K562 (cell line): Measurements from ENCODE around the gene ELOVL1. TPM values are rescaled to one million over a fixed set of nuclear protein-coding genes. Genes with fewer than 3 reads are reported as not detected.

ENCODE experiments used
- ATAC-seq: fragments of 200-7000 bp; cut with Tn5 transposase; 3 replicates; pipeline ENCODE4 v1.9.1; 2020; ENCODE audit warnings: moderate library complexity
- BruUV-seq: library from RNA; stranded (reverse); fragments of 400-500 nt; replicated peaks from 2 replicates; lab custom pipeline; 2021; lab: Mats Ljungman, UMichigan
- CTCF ChIA-PET: fragments of 300-600 bp; formaldehyde crosslinking; extraction: SDS; loops from one replicate; lab custom pipeline; 2021; ENCODE audit warnings: low intra/inter-chr PET ratio; lab: Yijun Ruan, JAX
- POLR2A ChIA-PET: fragments of 300-600, 350-650 bp; sonication (Branson Sonifier 250); formaldehyde crosslinking; extraction: SDS; loops from one replicate; lab custom pipeline; 2021; ENCODE audit warnings: antibody characterized with exemption, inconsistent platforms; lab: Yijun Ruan, JAX
- DNase-seq, 4 experiments: peaks; one replicate each; pipeline versions ENCODE4 v3.0.0 to v3.0.0-alpha.2; 2011 to 2018; ENCODE audit warnings: low spot score in 3 of 4, mixed read lengths in 3 of 4; ENCODE audit errors: extremely low read depth in 1 of 4
- FAIRE-seq: peaks from 2 replicates; lab custom pipeline; 2011; peaks lifted over from hg19 to GRCh38; lab: Jason Lieb, UNC
- H2AFZ ChIP-seq: 2 replicates; pipeline ENCODE4 v1.6.0; 2011; ENCODE audit warnings: low read depth, low read length, control low read depth, inconsistent platforms
- H3K27ac ChIP-seq: fragments of 200-600 bp; 3 replicates; pipeline ENCODE4 v1.8.0; 2011; ENCODE audit warnings: low read depth, mild to moderate bottlenecking, control low read depth, inconsistent platforms, low read length, moderate library complexity, mixed read lengths; ENCODE audit errors: extremely low read depth
- H3K27me3 ChIP-seq, 2 experiments: fragments of 300-600 bp in 1 of 2; 2 replicates in 1 of 2; 3 replicates in 1 of 2; pipeline versions ENCODE4 v1.6.0 to v1.8.0; 2011; ENCODE audit warnings: inconsistent platforms in 2 of 2, low read length in 2 of 2, mild to moderate bottlenecking in 1 of 2, mixed read lengths in 1 of 2, moderate library complexity in 1 of 2; ENCODE audit not compliant: control insufficient read depth in 2 of 2, insufficient read depth in 2 of 2
- H3K36me3 ChIP-seq: fragments of 300-600 bp; 3 replicates; pipeline ENCODE4 v1.8.0; 2011; ENCODE audit warnings: mild to moderate bottlenecking, low read length, inconsistent platforms; ENCODE audit not compliant: control insufficient read depth, insufficient read depth
- H3K4me1 ChIP-seq, 2 experiments: fragments of 200-600 bp in 1 of 2; replicated peaks in 1 of 2; 2 replicates in 1 of 2; 3 replicates in 1 of 2; pipeline versions ENCODE4 v1.5.1 to v1.8.0; 2011; ENCODE audit warnings: inconsistent platforms in 2 of 2, low read length in 2 of 2, mild to moderate bottlenecking in 1 of 2, mixed read lengths in 1 of 2, moderate library complexity in 1 of 2; ENCODE audit not compliant: control insufficient read depth in 2 of 2, insufficient read depth in 2 of 2
- H3K4me2 ChIP-seq: 2 replicates; pipeline ENCODE4 v1.6.1; 2011; ENCODE audit warnings: low read length, control low read depth, inconsistent platforms, mixed read lengths; ENCODE audit not compliant: insufficient read depth
- H3K4me3 ChIP-seq: fragments of 200-600 bp; sonication (generic), shearing (Covaris generic); 2 replicates; pipeline ENCODE4 v1.5.1; 2016; ENCODE audit warnings: control low read depth, inconsistent platforms
- H3K79me2 ChIP-seq: fragments of 200-600 bp; 3 replicates; pipeline ENCODE4 v1.8.0; 2011; ENCODE audit warnings: low read length, inconsistent platforms; ENCODE audit not compliant: control insufficient read depth, insufficient read depth
- H3K9ac ChIP-seq, 2 experiments: 2 replicates each; pipeline versions ENCODE4 v1.6.0 to v1.6.1; 2011; ENCODE audit warnings: low read depth in 2 of 2, low read length in 2 of 2, control low read depth in 1 of 2, inconsistent platforms in 1 of 2, mild to moderate bottlenecking in 1 of 2, mixed read lengths in 1 of 2; ENCODE audit not compliant: insufficient read depth in 1 of 2
- H3K9me1 ChIP-seq: one replicate; pipeline ENCODE4 v1.6.0; 2011; ENCODE audit warnings: inconsistent platforms, mild to moderate bottlenecking, low read length, moderate library complexity; ENCODE audit not compliant: control insufficient read depth, insufficient read depth
- H3K9me3 ChIP-seq: replicated peaks from 2 replicates; pipeline ENCODE4 v1.5.1; 2011; ENCODE audit warnings: low read depth, low read length, inconsistent platforms; ENCODE audit not compliant: control insufficient read depth, insufficient read depth
- H4K20me1 ChIP-seq: replicated peaks from 2 replicates; pipeline ENCODE4 v1.6.1; 2011; ENCODE audit warnings: low read length, inconsistent platforms, mixed read lengths; ENCODE audit not compliant: control insufficient read depth, insufficient read depth
- ATF7 ChIP-seq: fragments of 450-650 bp; IDR thresholded peaks from 2 replicates; pipeline ENCODE4 v1.7.1; 2014; ENCODE audit warnings: mild to moderate bottlenecking, moderate library complexity
- ELF1 ChIP-seq: fragments of 200-800 bp; sonication (Bioruptor generic); IDR thresholded peaks from 2 replicates; pipeline ENCODE4 v1.6.1; 2016; ENCODE audit warnings: missing genetic modification characterization, missing compliant biosample characterization
- FOXJ2 ChIP-seq: fragments of 200-800 bp; sonication (Bioruptor generic); IDR thresholded peaks from 2 replicates; pipeline ENCODE4 v1.6.1; 2016; ENCODE audit warnings: missing genetic modification characterization, missing compliant biosample characterization
- HNRNPH1 ChIP-seq: fragments of 200-400 bp; formaldehyde crosslinking; optimal IDR thresholded peaks from 2 replicates; pipeline ENCODE3; 2017; ENCODE audit warnings: low read depth, mild to moderate bottlenecking, low read length, moderate library complexity
- L3MBTL2 ChIP-seq: fragments of 450-650 bp; IDR thresholded peaks from 2 replicates; pipeline ENCODE4 v1.6.1; 2016; ENCODE audit warnings: mild to moderate bottlenecking, moderate library complexity
- NCOA6 ChIP-seq: fragments of 450-650 bp; IDR thresholded peaks from 2 replicates; pipeline ENCODE4 v1.6.1; 2017; ENCODE audit warnings: mild to moderate bottlenecking
- PTBP1 ChIP-seq: fragments of 200-400 bp; formaldehyde crosslinking; IDR thresholded peaks from 2 replicates; pipeline ENCODE4 v1.6.1; 2017; ENCODE audit warnings: low read depth, low read length
- SMARCB1 ChIP-seq: IDR thresholded peaks from 2 replicates; pipeline ENCODE4 v1.6.1; 2011; ENCODE audit warnings: improper control_type of control experiment, low read depth; ENCODE audit not compliant: insufficient read length
- WGBS: fragments of 100-300 bp; shearing (Covaris generic); methylation state at CpG from one replicate; pipeline ENCODE4 v1.1.6; 2016; ENCODE audit warnings: low coverage, mixed read lengths; ENCODE audit not compliant: insufficient coverage; ENCODE audit errors: missing lambda C conversion rate; 5-methylcytosine and 5-hydroxymethylcytosine counted together
- in situ Hi-C: fragments of 300-500 bp; cut with MboI; formaldehyde crosslinking; loops from 4 replicates; pipeline ENCODE4 v1.15.0; 2018; ENCODE audit warnings: inconsistent platforms, mixed read lengths
- intact Hi-C: fragments of 100-400 bp; cut with micrococcal nuclease; formaldehyde crosslinking; loops from 2 replicates; pipeline ENCODE4 v1.14.2; 2022
- polyA plus RNA-seq, 8 experiments: library from polyadenylated mRNA; depleted of rRNA in 4 of 8; stranded (reverse) in 5 of 8; unstranded in 3 of 8; fragments of >200 nt; fragmentation: Nextera tagmentation in 2 of 8; fragmentation: Illumina TruSeq in 1 of 8; extraction: Ambion mirVana in 2 of 8; extraction: Trizol in 1 of 8; gene quantifications; 2 replicates each; pipeline versions ENCODE4 v1.2.1 to v1.2.3, GENCODE V29; 2011 to 2014; ENCODE audit warnings: inconsistent platforms in 1 of 8, missing spikeins in 1 of 8
- total RNA-seq, 7 experiments: library from RNA; depleted of rRNA in 6 of 7; stranded (reverse); fragments of >200 nt in 6 of 7; fragmentation: Illumina TruSeq in 2 of 7; extraction: Trizol in 2 of 7; gene quantifications; 2 replicates each; pipeline versions ENCODE4 v1.2.1 to v1.2.3, GENCODE V29; 2011 to 2021; ENCODE audit warnings: low replicate concordance in 1 of 7
- TF ChIP-seq, protein P1 (sequence below), 2 experiments: fragments of 450-650 bp; IDR thresholded peaks; 2 replicates each; pipeline ENCODE4 v1.6.1; 2018; ENCODE audit warnings: mild to moderate bottlenecking in 2 of 2, low read depth in 1 of 2; ENCODE audit not compliant: partially characterized antibody in 2 of 2
- TF ChIP-seq, protein P2 (sequence below), 2 experiments: fragments of 450-650 bp; IDR thresholded peaks; 2 replicates each; pipeline ENCODE4 v1.6.1; 2016
- TF ChIP-seq, protein P3 (sequence below): fragments of 250-450 bp; sonication (Bioruptor Pico); IDR thresholded peaks from 2 replicates; pipeline ENCODE4 v1.8.0; 2021; ENCODE audit warnings: mild to moderate bottlenecking, moderate library complexity
- TF ChIP-seq, protein P4 (sequence below): IDR thresholded peaks from 2 replicates; pipeline ENCODE4 v1.6.1; 2011; ENCODE audit not compliant: insufficient read length; ENCODE audit errors: extremely low read depth
- TF ChIP-seq, protein P5 (sequence below): fragments of 250-450 bp; sonication (Bioruptor Pico); IDR thresholded peaks from 2 replicates; pipeline ENCODE4 v1.5.0; 2021; ENCODE audit warnings: mild to moderate bottlenecking, borderline replicate concordance

Gene ELOVL1
- total and polyA plus RNA-seq, 9 of the 15 experiments (the other 6 are each of a cell fraction or from before 2014, with no cell fraction given), result 51.0 to 157 (median 70.3) TPM

DNA sequence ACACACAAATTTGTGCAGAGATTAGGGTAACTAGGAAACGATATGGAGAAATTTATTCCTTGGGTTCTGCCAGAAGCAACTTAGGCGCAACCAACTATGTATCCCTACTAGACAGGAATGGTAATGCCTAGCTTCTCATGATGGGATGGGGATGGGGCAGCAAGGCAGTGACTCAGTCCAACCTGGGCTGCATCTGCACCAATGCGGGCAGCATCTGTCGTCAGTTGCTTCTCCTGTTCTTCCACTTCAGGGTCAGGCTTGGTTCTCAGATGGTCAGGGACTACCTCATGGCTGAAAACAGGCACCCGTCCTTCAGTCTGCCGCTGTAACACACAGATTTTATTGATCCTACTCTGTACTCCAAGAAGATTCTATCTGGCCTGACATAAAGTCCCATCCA, 18.9 kb upstream of the ELOVL1 start:
- in situ Hi-C loops, result no loop called here
- CTCF ChIA-PET, result no interaction called here
- no TSS peak for BruUV-seq
- TF ChIP-seq NCOA6 (no peak), L3MBTL2 (no peak), ATF7 (no peak), HNRNPH1 (no peak), ELF1 (no peak), SMARCB1 (no peak), PTBP1 (no peak), FOXJ2 (tag) (no peak)
- TF ChIP-seq, protein P1, sequence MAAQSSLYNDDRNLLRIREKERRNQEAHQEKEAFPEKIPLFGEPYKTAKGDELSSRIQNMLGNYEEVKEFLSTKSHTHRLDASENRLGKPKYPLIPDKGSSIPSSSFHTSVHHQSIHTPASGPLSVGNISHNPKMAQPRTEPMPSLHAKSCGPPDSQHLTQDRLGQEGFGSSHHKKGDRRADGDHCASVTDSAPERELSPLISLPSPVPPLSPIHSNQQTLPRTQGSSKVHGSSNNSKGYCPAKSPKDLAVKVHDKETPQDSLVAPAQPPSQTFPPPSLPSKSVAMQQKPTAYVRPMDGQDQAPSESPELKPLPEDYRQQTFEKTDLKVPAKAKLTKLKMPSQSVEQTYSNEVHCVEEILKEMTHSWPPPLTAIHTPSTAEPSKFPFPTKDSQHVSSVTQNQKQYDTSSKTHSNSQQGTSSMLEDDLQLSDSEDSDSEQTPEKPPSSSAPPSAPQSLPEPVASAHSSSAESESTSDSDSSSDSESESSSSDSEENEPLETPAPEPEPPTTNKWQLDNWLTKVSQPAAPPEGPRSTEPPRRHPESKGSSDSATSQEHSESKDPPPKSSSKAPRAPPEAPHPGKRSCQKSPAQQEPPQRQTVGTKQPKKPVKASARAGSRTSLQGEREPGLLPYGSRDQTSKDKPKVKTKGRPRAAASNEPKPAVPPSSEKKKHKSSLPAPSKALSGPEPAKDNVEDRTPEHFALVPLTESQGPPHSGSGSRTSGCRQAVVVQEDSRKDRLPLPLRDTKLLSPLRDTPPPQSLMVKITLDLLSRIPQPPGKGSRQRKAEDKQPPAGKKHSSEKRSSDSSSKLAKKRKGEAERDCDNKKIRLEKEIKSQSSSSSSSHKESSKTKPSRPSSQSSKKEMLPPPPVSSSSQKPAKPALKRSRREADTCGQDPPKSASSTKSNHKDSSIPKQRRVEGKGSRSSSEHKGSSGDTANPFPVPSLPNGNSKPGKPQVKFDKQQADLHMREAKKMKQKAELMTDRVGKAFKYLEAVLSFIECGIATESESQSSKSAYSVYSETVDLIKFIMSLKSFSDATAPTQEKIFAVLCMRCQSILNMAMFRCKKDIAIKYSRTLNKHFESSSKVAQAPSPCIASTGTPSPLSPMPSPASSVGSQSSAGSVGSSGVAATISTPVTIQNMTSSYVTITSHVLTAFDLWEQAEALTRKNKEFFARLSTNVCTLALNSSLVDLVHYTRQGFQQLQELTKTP (IDR thresholded peaks at IDR 0.05; ENCODE audit: low read depth in 1 of 2, partially characterized antibody in 2 of 2), result no peak
- TF ChIP-seq, protein P2, sequence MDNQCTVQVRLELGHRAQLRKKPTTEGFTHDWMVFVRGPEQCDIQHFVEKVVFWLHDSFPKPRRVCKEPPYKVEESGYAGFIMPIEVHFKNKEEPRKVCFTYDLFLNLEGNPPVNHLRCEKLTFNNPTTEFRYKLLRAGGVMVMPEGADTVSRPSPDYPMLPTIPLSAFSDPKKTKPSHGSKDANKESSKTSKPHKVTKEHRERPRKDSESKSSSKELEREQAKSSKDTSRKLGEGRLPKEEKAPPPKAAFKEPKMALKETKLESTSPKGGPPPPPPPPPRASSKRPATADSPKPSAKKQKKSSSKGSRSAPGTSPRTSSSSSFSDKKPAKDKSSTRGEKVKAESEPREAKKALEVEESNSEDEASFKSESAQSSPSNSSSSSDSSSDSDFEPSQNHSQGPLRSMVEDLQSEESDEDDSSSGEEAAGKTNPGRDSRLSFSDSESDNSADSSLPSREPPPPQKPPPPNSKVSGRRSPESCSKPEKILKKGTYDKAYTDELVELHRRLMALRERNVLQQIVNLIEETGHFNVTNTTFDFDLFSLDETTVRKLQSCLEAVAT (IDR thresholded peaks at IDR 0.05), result no peak
- TF ChIP-seq, protein P3, sequence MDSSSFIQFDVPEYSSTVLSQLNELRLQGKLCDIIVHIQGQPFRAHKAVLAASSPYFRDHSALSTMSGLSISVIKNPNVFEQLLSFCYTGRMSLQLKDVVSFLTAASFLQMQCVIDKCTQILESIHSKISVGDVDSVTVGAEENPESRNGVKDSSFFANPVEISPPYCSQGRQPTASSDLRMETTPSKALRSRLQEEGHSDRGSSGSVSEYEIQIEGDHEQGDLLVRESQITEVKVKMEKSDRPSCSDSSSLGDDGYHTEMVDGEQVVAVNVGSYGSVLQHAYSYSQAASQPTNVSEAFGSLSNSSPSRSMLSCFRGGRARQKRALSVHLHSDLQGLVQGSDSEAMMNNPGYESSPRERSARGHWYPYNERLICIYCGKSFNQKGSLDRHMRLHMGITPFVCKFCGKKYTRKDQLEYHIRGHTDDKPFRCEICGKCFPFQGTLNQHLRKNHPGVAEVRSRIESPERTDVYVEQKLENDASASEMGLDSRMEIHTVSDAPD, result no peak
- TF ChIP-seq, protein P4, sequence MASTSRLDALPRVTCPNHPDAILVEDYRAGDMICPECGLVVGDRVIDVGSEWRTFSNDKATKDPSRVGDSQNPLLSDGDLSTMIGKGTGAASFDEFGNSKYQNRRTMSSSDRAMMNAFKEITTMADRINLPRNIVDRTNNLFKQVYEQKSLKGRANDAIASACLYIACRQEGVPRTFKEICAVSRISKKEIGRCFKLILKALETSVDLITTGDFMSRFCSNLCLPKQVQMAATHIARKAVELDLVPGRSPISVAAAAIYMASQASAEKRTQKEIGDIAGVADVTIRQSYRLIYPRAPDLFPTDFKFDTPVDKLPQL, result no peak
- TF ChIP-seq, protein P5, sequence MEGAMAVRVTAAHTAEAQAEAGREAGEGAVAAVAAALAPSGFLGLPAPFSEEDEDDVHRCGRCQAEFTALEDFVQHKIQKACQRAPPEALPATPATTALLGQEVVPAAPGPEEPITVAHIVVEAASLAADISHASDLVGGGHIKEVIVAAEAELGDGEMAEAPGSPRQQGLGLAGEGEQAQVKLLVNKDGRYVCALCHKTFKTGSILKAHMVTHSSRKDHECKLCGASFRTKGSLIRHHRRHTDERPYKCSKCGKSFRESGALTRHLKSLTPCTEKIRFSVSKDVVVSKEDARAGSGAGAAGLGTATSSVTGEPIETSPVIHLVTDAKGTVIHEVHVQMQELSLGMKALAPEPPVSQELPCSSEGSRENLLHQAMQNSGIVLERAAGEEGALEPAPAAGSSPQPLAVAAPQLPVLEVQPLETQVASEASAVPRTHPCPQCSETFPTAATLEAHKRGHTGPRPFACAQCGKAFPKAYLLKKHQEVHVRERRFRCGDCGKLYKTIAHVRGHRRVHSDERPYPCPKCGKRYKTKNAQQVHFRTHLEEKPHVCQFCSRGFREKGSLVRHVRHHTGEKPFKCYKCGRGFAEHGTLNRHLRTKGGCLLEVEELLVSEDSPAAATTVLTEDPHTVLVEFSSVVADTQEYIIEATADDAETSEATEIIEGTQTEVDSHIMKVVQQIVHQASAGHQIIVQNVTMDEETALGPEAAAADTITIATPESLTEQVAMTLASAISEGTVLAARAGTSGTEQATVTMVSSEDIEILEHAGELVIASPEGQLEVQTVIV (CRISPR knock-in tag), result no peak

More for the DNA sequence above, 18.9 kb upstream of the ELOVL1 start:
- intact Hi-C loops, result no loop called here
- Histone ChIP-seq H3K27ac (no peak overlapping the region), H2AFZ (no peak overlapping the region), H3K9ac (no peak overlapping the region), H3K9me3 (no peaks in the 10 kb centered on the region), H3K4me2 (no peak overlapping the region), H4K20me1 (peaks cover 18% of the 10 kb centered on the region; the same call in 1 of the 2 replicates), H3K4me1 (peaks cover 0 to 13% of the 10 kb centered on the region in 2 experiments; a peak in 2 of 5 replicates), H3K36me3 (peaks cover 66% of the 10 kb centered on the region), H3K79me2 (peaks cover 39% of the 10 kb centered on the region), H3K9me1 (peaks cover 5% of the 10 kb centered on the region), H3K27me3 (no peaks in the 10 kb centered on the region), H3K4me3 (no peak overlapping the region)
- FAIRE-seq (no peak), ATAC-seq (no peak), DNase-seq (no peak)
- WGBS, result 96% methylated on average over 6 of the region's 6 CpGs
- POLR2A ChIA-PET, result interaction anchor here (0.8 to 7.2 kb wide), 2 partner anchors 11 to 23 kb away, joined by 3 to 72 read pairs; no protein-coding TSS in a partner anchor
